WTC11 (cell line): Measurements from ENCODE around the gene PTPRT.

Source experiments
- FOXJ3 ChIP-seq: sonication (generic); formaldehyde crosslinking; IDR thresholded peaks from 2 replicates; pipeline ENCODE4 v1.9.0; 2021; ENCODE audit warnings: missing genetic modification reagents, mild to moderate bottlenecking, borderline replicate concordance
- GABPB1 ChIP-seq: sonication (generic); formaldehyde crosslinking; IDR thresholded peaks from 2 replicates; pipeline ENCODE4 v1.8.1; 2023; ENCODE audit warnings: mild to moderate bottlenecking, missing genetic modification reagents
- IRF2 ChIP-seq: sonication (generic); formaldehyde crosslinking; IDR thresholded peaks from 2 replicates; pipeline ENCODE4 v1.8.0; 2022; ENCODE audit warnings: low read depth, missing genetic modification reagents, borderline replicate concordance
- RELA ChIP-seq: sonication (generic); formaldehyde crosslinking; IDR thresholded peaks from 2 replicates; pipeline ENCODE4 v1.8.1; 2022; ENCODE audit warnings: missing genetic modification reagents, mild to moderate bottlenecking, borderline replicate concordance
- SP1 ChIP-seq: sonication (generic); formaldehyde crosslinking; conservative IDR thresholded peaks from 2 replicates; pipeline ENCODE4 v1.8.1; 2022; ENCODE audit warnings: missing genetic modification reagents
- TP53 ChIP-seq: sonication (generic); formaldehyde crosslinking; IDR thresholded peaks from 2 replicates; pipeline ENCODE4 v1.8.1; 2023; ENCODE audit warnings: mild to moderate bottlenecking, missing genetic modification reagents
- TF ChIP-seq, protein P1 (sequence below): fragments of 200-600 bp; IDR thresholded peaks from 2 replicates; pipeline ENCODE4 v1.8.0; 2022; ENCODE audit warnings: antibody characterized with exemption
- TF ChIP-seq, protein P2 (sequence below): sonication (generic); formaldehyde crosslinking; IDR thresholded peaks from 2 replicates; pipeline ENCODE4 v1.8.0; 2022; ENCODE audit warnings: mild to moderate bottlenecking, missing genetic modification reagents
- TF ChIP-seq, protein P3 (sequence below): sonication (generic); formaldehyde crosslinking; IDR thresholded peaks from 2 replicates; pipeline ENCODE4 v1.8.0; 2022; ENCODE audit warnings: mild to moderate bottlenecking, missing genetic modification reagents
- TF ChIP-seq, protein P4 (sequence below): sonication (generic); formaldehyde crosslinking; conservative IDR thresholded peaks from 2 replicates; pipeline ENCODE4 v1.8.1; 2022; ENCODE audit warnings: mild to moderate bottlenecking, missing genetic modification reagents
- TF ChIP-seq, protein P5 (sequence below): sonication (generic); formaldehyde crosslinking; IDR thresholded peaks from 2 replicates; pipeline ENCODE4 v1.8.1; 2023; ENCODE audit warnings: mild to moderate bottlenecking, missing genetic modification reagents
- TF ChIP-seq, protein P6 (sequence below): fragments of 250-450 bp; sonication (Bioruptor Pico); IDR thresholded peaks from 2 replicates; pipeline ENCODE4 v1.9.0; 2021; ENCODE audit warnings: moderate library complexity, mild to moderate bottlenecking, inconsistent platforms, borderline replicate concordance
- TF ChIP-seq, protein P7 (sequence below): sonication (generic); formaldehyde crosslinking; IDR thresholded peaks from 2 replicates; pipeline ENCODE4 v1.8.1; 2023; ENCODE audit warnings: mild to moderate bottlenecking, missing genetic modification reagents, moderate library complexity

DNA sequence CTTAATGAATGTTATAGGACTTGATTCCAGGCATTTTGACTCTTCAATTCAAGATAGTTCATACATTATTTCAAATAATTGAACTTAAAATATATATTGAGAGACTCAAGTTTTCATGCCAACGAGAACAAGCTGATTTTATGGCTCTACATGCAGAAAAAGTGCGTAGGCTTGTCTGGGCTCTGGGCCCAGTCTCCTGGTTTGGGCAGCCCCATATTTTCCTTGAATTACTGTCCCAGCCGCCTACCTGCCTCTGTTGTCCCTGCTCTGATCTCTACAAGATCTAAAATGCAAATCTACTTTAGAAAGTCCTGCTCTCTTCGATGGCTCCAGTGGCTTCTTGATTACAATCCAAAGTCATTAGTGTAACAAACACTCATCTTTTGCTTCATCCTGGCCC, 1034.1 kb downstream of the PTPRT start:
- TF ChIP-seq IRF2 (CRISPR knock-in tag), result no peak
- no peak for TF ChIP-seq RELA (CRISPR knock-in tag)
- no peak for TF ChIP-seq GABPB1 (CRISPR knock-in tag)
- TF ChIP-seq, protein P1, sequence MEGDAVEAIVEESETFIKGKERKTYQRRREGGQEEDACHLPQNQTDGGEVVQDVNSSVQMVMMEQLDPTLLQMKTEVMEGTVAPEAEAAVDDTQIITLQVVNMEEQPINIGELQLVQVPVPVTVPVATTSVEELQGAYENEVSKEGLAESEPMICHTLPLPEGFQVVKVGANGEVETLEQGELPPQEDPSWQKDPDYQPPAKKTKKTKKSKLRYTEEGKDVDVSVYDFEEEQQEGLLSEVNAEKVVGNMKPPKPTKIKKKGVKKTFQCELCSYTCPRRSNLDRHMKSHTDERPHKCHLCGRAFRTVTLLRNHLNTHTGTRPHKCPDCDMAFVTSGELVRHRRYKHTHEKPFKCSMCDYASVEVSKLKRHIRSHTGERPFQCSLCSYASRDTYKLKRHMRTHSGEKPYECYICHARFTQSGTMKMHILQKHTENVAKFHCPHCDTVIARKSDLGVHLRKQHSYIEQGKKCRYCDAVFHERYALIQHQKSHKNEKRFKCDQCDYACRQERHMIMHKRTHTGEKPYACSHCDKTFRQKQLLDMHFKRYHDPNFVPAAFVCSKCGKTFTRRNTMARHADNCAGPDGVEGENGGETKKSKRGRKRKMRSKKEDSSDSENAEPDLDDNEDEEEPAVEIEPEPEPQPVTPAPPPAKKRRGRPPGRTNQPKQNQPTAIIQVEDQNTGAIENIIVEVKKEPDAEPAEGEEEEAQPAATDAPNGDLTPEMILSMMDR, result no peak
- TF ChIP-seq, protein P2, sequence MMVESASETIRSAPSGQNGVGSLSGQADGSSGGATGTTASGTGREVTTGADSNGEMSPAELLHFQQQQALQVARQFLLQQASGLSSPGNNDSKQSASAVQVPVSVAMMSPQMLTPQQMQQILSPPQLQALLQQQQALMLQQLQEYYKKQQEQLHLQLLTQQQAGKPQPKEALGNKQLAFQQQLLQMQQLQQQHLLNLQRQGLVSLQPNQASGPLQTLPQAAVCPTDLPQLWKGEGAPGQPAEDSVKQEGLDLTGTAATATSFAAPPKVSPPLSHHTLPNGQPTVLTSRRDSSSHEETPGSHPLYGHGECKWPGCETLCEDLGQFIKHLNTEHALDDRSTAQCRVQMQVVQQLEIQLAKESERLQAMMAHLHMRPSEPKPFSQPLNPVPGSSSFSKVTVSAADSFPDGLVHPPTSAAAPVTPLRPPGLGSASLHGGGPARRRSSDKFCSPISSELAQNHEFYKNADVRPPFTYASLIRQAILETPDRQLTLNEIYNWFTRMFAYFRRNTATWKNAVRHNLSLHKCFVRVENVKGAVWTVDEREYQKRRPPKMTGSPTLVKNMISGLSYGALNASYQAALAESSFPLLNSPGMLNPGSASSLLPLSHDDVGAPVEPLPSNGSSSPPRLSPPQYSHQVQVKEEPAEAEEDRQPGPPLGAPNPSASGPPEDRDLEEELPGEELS (CRISPR knock-in tag), result no peak
- TF ChIP-seq, protein P3, sequence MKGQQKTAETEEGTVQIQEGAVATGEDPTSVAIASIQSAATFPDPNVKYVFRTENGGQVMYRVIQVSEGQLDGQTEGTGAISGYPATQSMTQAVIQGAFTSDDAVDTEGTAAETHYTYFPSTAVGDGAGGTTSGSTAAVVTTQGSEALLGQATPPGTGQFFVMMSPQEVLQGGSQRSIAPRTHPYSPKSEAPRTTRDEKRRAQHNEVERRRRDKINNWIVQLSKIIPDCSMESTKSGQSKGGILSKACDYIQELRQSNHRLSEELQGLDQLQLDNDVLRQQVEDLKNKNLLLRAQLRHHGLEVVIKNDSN (CRISPR knock-in tag), result no peak
- TF ChIP-seq, protein P4, sequence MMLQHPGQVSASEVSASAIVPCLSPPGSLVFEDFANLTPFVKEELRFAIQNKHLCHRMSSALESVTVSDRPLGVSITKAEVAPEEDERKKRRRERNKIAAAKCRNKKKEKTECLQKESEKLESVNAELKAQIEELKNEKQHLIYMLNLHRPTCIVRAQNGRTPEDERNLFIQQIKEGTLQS (CRISPR knock-in tag), result no peak
- no peak for TF ChIP-seq TP53 (CRISPR knock-in tag)
- TF ChIP-seq, protein P5, sequence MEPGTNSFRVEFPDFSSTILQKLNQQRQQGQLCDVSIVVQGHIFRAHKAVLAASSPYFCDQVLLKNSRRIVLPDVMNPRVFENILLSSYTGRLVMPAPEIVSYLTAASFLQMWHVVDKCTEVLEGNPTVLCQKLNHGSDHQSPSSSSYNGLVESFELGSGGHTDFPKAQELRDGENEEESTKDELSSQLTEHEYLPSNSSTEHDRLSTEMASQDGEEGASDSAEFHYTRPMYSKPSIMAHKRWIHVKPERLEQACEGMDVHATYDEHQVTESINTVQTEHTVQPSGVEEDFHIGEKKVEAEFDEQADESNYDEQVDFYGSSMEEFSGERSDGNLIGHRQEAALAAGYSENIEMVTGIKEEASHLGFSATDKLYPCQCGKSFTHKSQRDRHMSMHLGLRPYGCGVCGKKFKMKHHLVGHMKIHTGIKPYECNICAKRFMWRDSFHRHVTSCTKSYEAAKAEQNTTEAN (CRISPR knock-in tag), result no peak
- TF ChIP-seq FOXJ3 (CRISPR knock-in tag), result no peak
- TF ChIP-seq, protein P6, sequence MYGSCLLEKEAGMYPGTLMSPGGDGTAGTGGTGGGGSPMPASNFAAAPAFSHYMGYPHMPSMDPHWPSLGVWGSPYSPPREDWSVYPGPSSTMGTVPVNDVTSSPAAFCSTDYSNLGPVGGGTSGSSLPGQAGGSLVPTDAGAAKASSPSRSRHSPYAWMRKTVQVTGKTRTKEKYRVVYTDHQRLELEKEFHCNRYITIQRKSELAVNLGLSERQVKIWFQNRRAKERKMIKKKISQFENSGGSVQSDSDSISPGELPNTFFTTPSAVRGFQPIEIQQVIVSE, result no peak
- TF ChIP-seq, protein P7, sequence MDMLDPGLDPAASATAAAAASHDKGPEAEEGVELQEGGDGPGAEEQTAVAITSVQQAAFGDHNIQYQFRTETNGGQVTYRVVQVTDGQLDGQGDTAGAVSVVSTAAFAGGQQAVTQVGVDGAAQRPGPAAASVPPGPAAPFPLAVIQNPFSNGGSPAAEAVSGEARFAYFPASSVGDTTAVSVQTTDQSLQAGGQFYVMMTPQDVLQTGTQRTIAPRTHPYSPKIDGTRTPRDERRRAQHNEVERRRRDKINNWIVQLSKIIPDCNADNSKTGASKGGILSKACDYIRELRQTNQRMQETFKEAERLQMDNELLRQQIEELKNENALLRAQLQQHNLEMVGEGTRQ (CRISPR knock-in tag), result no peak
- TF ChIP-seq SP1 (CRISPR knock-in tag), result no peak
